Liver (tissue), 9 donors: ENCODE results near the gene SKIL. TPM values are rescaled to one million over a fixed set of nuclear protein-coding genes. Genes with fewer than 3 reads are reported as not detected.

Experiments used
- DNase-seq: peaks from one replicate; pipeline ENCODE4 v3.0.0-alpha.2; 2017; ENCODE audit warnings: low spot score
- H3K27ac ChIP-seq, 2 donors: one replicate each; pipeline ENCODE4 v1.7.0; 2013; ENCODE audit warnings: inconsistent platforms in 2 of 2, low read length in 2 of 2, control low read depth in 1 of 2, low read depth in 1 of 2, mild to moderate bottlenecking in 1 of 2
- H3K27me3 ChIP-seq, 4 donors: one replicate each; pipeline versions ENCODE4 v1.6.1 to v1.7.0; 2013; ENCODE audit warnings: low read length in 3 of 4, inconsistent platforms in 1 of 4, mild to moderate bottlenecking in 1 of 4, moderate library complexity in 1 of 4; ENCODE audit not compliant: control insufficient read depth in 4 of 4, insufficient read depth in 4 of 4
- H3K36me3 ChIP-seq, 4 donors: one replicate each; pipeline versions ENCODE4 v1.6.1 to v1.7.0; 2013; ENCODE audit warnings: low read length in 3 of 4, mild to moderate bottlenecking in 3 of 4, low read depth in 1 of 4, moderate library complexity in 1 of 4; ENCODE audit not compliant: control insufficient read depth in 4 of 4, insufficient read depth in 3 of 4
- H3K4me1 ChIP-seq, 4 donors: one replicate each; pipeline versions ENCODE4 v1.6.1 to v1.7.0; 2013; ENCODE audit warnings: low read length in 3 of 4, mild to moderate bottlenecking in 3 of 4, moderate library complexity in 1 of 4; ENCODE audit not compliant: control insufficient read depth in 4 of 4, insufficient read depth in 4 of 4
- H3K4me3 ChIP-seq, 3 donors: one replicate each; pipeline versions ENCODE4 v1.6.1 to v1.7.0; 2013; ENCODE audit warnings: low read length in 3 of 3, control low read depth in 1 of 3, low read depth in 1 of 3, mild to moderate bottlenecking in 1 of 3
- H3K9ac ChIP-seq, 2 donors: one replicate each; pipeline ENCODE4 v1.7.0; 2013; ENCODE audit warnings: low read length in 2 of 2, mild to moderate bottlenecking in 2 of 2, moderate library complexity in 2 of 2, control low read depth in 1 of 2, low read depth in 1 of 2
- H3K9me3 ChIP-seq, 4 donors: one replicate each; pipeline versions ENCODE4 v1.6.1 to v1.7.0; 2013; ENCODE audit warnings: low read length in 3 of 4; ENCODE audit not compliant: control insufficient read depth in 4 of 4
- ATF3 ChIP-seq: IDR thresholded peaks from 2 replicates; pipeline ENCODE4 v1.6.1; 2016; ENCODE audit warnings: antibody characterized with exemption
- CTCF ChIP-seq: fragments of 150-350 bp; IDR thresholded peaks from 2 replicates; pipeline ENCODE4 v1.5.1; 2017; ENCODE audit warnings: improper control_type of control experiment, low read depth, low read length; ENCODE audit not compliant: missing input control
- EGR1 ChIP-seq, 2 donors: IDR thresholded peaks; 2 replicates each; pipeline ENCODE4 v1.6.1; 2016 to 2018; ENCODE audit warnings: antibody characterized with exemption in 2 of 2, low read depth in 2 of 2
- FOXA1 ChIP-seq: IDR thresholded peaks from 2 replicates; pipeline ENCODE4 v1.6.1; 2016; ENCODE audit warnings: antibody characterized with exemption
- FOXA2 ChIP-seq: IDR thresholded peaks from 2 replicates; pipeline ENCODE4 v1.6.1; 2016; ENCODE audit warnings: antibody characterized with exemption
- GABPA ChIP-seq, 2 donors: IDR thresholded peaks in 1 of 2; conservative IDR thresholded peaks in 1 of 2; 2 replicates each; pipeline ENCODE4 v1.6.1; 2016; ENCODE audit warnings: antibody characterized with exemption in 2 of 2, mild to moderate bottlenecking in 1 of 2, moderate library complexity in 1 of 2
- HNF4A ChIP-seq, 2 donors: conservative IDR thresholded peaks; 2 replicates each; pipeline ENCODE4 v1.6.1; 2016; ENCODE audit warnings: antibody characterized with exemption in 2 of 2, mild to moderate bottlenecking in 2 of 2
- HNF4G ChIP-seq: IDR thresholded peaks from 2 replicates; pipeline ENCODE4 v1.6.1; 2016; ENCODE audit warnings: antibody characterized with exemption
- JUND ChIP-seq, 2 donors: IDR thresholded peaks; 2 replicates each; pipeline ENCODE4 v1.6.1; 2016; ENCODE audit warnings: antibody characterized with exemption in 2 of 2
- MAX ChIP-seq: IDR thresholded peaks from 2 replicates; pipeline ENCODE4 v1.6.1; 2016; ENCODE audit warnings: antibody characterized with exemption
- NR2F2 ChIP-seq: IDR thresholded peaks from 2 replicates; pipeline ENCODE4 v1.6.1; 2016; ENCODE audit warnings: antibody characterized with exemption
- RAD21 ChIP-seq, 2 donors: IDR thresholded peaks; 2 replicates each; pipeline ENCODE4 v1.6.1; 2016; ENCODE audit warnings: antibody characterized with exemption in 2 of 2, mild to moderate bottlenecking in 2 of 2
- REST ChIP-seq: IDR thresholded peaks from 2 replicates; pipeline ENCODE4 v1.6.1; 2016; ENCODE audit warnings: antibody characterized with exemption, mild to moderate bottlenecking
- RXRA ChIP-seq, 2 donors: IDR thresholded peaks; 2 replicates each; pipeline ENCODE4 v1.6.1; 2017 to 2018; ENCODE audit warnings: antibody characterized with exemption in 2 of 2, mild to moderate bottlenecking in 1 of 2
- SP1 ChIP-seq: IDR thresholded peaks from 2 replicates; pipeline ENCODE4 v1.6.1; 2018; ENCODE audit warnings: antibody characterized with exemption, mild to moderate bottlenecking
- TAF1 ChIP-seq: conservative IDR thresholded peaks from 2 replicates; pipeline ENCODE4 v1.6.1; 2016; ENCODE audit warnings: antibody characterized with exemption, mild to moderate bottlenecking
- YY1 ChIP-seq: IDR thresholded peaks from 2 replicates; pipeline ENCODE4 v1.6.1; 2016; ENCODE audit warnings: antibody characterized with exemption, mild to moderate bottlenecking
- ZBTB33 ChIP-seq: IDR thresholded peaks from 2 replicates; pipeline ENCODE4 v1.6.1; 2016; ENCODE audit warnings: antibody characterized with exemption
- WGBS: extraction: QIAGEN DNeasy Blood & Tissue Kit; methylation state at CpG from one replicate; pipeline ENCODE4 v1.1.7; 2013; 5-methylcytosine and 5-hydroxymethylcytosine counted together
- polyA plus RNA-seq, 2 donors: library from polyadenylated mRNA; stranded (reverse) in 1 of 2; unstranded in 1 of 2; fragments of 200-250 nt in 1 of 2; fragments of >200 nt in 1 of 2; fragmentation: Nextera tagmentation in 1 of 2; extraction: Ambion mirVana in 1 of 2; gene quantifications; one replicate each; pipeline versions ENCODE4 v1.2.1 to v1.2.3, GENCODE V29; 2013 to 2015
- total RNA-seq, 2 donors: library from RNA; depleted of rRNA; stranded (reverse); fragments of >200 nt; gene quantifications; one replicate each; pipeline ENCODE4 v1.2.3, GENCODE V29; 2014
- donor health status: healthy.
- donor health status: healthy.
- donor health status: healthy.
- donor health status: healthy.
- donor health status: healthy.

The SKIL gene
- total and polyA plus RNA-seq, 4 donors = 2.5 to 43.2 (median 14.2) TPM

GRCh38 chr3:170438836-170439235 lies 81.3 kb downstream of the SKIL start:
- H3K9me3 ChIP-seq = no peaks in the 10 kb centered on the region
- H3K4me3 ChIP-seq = no peak overlapping the region
- H3K27me3 ChIP-seq = no peaks in the 10 kb centered on the region
- no peaks in the 10 kb centered on the region for H3K36me3 ChIP-seq
- no peak overlapping the region for H3K9ac ChIP-seq
- no peak for DNase-seq
- H3K4me1 ChIP-seq = no peaks in the 10 kb centered on the region
- TF ChIP-seq FOXA1 (no peak), MAX (no peak), CTCF (no peak), REST (no peak), ZBTB33 (no peak), HNF4A (conservative IDR thresholded peaks at IDR 0.05) (no peak), HNF4G (no peak), YY1 (no peak), FOXA2 (no peak), SP1 (no peak), ATF3 (no peak), JUND (IDR thresholded peaks at IDR 0.05) (no peak), RAD21 (IDR thresholded peaks at IDR 0.05) (no peak), EGR1 (IDR thresholded peaks at IDR 0.05; ENCODE audit: low read depth in 2 of 2) (no peak), GABPA (IDR thresholded peaks at IDR 0.05 in 1 of 2, conservative IDR thresholded peaks at IDR 0.05 in 1 of 2) (no peak), RXRA (IDR thresholded peaks at IDR 0.05) (no peak), NR2F2 (no peak), TAF1 (no peak)
- H3K27ac ChIP-seq = no peak overlapping the region
- WGBS = 95% methylated on average over 1 of the region's 1 CpG
